Ammon's horn (tissue), 1 donor: ENCODE measurements around the gene ZBTB16.

Source experiments
- DNase-seq: peaks from one replicate; pipeline ENCODE4 v3.0.0-alpha.2; 2016; ENCODE audit warnings: low spot score

The ZBTB16 gene

DNA sequence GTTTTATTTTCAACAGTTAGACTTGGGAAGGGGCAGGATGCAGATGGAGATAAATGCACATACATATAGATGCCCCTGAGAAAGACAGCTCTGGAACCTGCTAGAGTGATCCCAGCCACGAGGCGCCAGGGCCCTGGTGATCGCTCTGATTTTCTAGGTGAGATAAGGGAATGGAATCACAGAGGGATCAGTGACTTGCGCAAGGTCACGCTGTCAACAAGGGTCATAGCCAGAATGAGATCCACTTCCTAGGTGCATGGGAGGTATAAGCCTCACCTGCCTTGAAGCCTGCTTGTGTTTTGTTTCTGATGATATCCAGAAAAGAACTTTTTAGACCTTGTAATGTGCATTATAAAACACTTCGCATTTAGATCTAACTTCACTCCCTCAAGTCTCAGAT, 47.5 kb downstream of the ZBTB16 start:
- DNase-seq, result no peak

DNA sequence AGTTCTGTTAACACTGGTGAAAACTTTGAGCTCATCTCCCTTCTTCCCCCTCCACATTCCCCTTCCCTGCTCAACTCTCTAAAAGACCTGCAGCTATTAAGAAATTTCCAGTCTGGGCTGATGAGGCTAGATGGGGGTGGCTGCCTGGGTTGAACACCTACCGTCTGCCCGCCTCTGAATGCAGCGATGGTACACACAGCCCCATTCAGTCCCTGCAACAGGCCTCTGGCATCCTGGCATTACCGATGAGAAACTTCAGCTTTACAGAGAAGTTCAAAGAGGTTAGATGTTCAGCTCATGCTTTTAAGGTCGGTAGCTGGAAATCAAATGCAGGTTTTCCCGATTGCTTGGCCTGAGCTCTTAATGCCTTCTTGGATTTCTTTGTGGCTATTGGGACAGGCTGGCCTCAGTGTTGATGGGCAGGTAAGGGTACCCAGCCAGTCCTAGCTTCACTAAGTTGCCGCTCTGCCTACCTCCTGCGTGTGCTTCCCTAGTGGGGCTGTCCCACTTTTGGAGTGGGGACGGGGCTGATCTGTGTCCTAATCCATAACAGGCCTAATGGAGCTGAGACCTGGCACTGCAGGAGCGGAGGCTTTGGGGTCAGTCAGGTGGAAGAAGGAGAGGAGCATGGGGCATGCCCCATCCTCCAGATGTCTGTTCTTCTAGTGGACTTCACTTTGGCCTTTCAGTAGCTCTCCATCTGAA, 49.1 kb downstream of the ZBTB16 start:
- DNase-seq, result no peak

DNA sequence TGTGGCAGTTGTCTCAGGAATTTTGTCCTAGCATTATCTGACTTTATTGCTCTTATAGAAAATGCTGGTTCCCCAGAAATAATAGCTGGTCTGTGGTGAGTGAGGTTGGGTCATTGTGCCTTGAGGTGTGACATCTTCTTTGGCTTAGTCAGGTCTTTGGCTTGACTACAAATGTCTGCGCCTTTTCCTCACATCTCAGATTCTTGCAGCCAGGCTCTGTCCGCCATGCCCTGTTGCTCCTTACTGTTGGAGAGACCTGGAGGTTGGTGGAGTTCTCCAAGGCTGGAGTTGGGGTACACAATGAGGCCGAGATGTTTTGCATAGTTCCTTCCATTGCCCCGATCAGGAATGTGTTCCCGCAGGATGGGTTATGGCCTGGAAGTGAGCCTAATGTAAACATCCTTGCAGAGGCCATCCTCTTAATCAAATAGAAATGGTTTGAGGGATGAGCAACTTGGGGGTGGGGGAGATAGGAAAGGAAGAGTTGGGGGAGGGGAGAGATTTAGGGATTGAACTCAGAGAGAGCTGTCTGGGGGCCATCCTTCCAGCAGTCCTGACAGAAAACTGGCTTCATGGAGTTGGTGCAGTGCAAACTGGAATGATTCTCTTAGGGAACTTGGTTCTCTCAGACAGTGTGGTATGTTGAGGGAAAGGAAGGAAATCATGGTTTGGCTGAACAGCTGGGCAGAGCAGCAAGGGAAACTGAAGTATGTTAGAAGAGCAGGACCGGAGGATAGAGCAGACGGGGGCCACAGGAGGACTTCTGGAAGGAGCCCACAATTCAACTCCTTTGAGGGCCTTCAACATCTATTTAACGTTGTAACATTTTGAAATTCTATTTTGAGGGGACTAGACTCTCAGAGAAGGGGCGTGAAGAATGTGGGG, 49.9 kb downstream of the ZBTB16 start:
- DNase-seq, result no peak

DNA sequence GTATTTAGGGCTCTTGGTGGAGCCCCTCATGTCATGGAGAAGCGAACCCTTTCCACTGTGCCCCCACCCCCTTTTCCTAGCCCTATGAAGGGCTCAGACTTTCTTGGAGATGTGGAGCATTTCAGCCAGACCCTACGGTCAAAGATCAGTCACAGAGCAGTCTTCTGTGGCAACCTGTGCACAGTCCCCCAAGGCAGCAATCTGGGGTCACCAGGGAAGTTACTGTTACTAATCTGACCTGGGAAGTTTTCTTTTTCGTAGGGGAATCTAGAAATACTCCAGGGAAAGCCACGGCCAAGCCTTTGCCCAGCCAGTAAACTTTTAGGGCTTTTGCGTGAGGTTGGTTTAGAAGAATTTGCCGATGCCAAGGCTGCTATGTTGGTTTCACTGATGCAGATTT, 50.6 kb downstream of the ZBTB16 start:
- DNase-seq, result no peak

DNA sequence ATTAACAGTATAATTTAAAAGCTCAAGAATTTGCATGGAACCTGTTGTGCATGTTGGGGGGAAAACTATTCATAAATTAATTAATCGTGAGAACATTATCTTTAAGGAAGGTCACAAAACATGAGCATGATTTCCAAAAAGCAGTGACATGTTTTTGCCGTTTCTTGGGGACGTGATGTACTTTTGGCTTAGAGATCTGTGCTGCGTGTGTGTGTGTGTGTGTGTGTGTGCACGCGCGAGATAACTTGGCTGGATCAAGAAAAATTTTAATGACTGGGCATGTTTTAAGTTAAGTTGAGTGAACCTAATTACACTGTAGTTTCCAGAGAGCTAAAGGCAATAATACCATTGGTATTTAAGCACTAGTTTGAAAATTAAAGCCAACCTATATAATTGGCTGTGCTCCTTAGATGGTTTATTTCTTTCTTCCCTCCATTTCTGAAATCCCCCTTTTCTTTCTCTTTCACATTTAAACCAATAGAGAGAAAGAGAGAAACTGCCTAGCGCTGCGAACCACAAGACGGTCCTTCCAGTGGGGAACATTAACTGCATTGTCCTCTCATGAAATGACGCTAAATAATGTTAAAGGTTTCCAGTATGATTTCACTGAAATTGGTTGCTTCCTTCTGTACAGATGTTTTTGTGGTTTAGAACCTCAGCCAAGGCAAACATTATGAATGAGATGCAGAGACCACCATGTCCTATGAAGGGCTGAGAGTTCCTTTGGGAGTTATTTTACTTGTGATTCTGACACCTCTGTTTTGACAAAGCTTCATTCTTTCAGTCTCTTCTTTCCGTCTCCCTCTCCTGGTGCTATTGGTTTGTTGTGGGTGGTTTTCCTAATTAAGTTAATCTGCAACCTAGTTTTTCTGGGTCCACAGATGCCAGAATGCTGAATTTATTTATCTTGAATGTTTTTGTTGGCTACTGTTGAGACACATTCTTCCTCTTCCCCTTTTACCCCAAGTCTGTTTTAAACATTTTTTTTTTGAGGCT, 51.7 kb downstream of the ZBTB16 start:
- DNase-seq, result peak; percentile 48

DNA sequence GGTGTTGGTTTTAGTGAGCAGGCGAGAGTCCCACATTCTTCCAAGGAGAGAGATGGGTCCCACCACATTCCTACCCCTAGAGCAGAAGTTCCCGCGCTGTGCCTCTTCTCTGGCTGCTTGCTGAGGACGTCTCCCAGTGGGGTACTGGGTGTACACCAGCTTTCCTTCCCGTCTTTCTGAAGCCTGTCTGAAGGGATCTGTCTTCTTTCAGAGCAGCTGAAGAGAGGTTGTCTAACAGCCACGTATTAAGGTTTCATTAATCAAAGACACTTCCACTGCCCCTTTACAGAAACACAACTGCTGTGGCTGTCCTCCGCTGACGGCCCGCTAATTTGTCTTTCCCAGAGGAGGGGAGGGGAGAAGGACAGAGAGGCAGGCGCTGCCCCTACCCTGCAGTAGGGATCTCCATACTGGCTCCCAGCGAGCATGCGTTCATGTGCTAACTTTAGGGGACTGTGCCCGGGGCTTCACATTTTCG, 56.0 kb downstream of the ZBTB16 start:
- DNase-seq, result no peak

DNA sequence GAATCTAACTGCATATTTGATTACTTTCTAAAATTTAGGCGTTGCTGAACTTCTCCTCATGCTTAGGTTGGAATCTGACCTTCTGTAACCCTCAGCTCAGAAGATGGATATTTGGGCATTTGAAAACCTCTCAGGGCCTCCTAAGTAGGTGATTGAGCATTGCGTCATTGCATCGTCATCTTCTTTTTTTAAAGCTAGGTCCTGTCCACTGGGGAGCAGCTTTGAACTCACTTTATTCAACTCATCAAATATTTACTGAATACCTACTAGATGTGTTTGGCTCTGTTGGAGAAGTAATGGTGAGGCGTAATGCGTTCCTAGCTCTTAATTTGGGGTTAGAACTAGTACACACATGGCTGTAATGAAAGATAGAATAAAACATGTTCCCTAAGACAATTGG, 56.8 kb downstream of the ZBTB16 start:
- no peak for DNase-seq

DNA sequence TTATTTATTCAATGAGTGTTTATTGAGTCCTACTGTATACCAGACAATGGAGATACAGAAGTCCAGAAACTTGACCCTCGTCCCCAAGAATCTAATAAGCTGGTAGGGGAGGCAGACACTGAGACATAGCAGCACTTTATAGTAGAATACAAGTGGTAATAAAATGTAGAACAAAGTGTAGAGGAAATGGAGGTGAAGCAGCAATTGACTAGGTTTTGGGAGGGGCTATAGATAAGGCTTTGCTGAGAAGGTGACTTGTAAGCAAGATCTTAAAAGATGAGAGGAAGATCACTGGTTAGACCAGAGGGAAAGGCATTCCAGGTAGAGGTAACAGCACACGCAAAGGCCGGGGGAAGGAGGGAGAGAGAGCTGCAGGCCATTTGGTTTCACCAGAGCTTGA, 57.3 kb downstream of the ZBTB16 start:
- no peak for DNase-seq

DNA sequence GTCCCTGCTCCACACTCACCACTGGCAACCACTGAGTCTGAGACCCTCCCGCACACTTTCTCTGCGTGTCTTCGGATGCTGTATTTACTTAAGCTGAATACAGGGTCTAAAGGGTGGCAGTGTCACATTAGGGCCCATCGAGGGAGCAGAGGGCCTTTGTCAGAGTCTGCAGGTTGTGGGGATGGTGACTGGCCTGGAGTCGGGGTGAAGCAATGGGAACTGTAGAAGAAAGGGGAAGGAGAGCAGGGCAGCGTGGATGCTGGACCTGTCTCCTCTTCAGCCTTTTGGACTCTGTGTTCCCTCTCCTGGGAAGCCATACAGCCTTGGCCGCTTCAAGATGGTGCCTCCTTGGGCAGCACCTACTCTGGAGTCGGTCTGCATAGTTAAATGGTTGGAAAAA, 61.1 kb downstream of the ZBTB16 start:
- DNase-seq, result no peak

DNA sequence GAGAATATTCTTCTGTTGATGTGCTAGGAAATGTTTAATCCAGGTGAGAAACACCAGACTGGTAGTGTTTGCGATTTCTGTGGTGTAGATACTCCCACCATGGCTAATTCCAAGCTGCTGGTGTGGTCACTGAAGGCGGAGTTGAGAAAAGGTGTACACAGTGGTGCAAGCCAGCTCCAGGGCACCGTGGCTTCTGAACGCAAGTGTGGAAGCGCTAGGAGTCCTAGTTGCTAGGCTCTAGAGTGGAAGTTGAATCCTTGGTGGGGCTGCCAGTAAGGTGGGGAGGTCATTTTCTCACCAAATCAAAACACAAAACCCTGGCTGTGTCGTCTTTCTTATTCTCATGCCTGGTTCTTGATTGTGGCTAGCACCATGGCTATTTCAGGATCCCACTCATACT, 61.6 kb downstream of the ZBTB16 start:
- DNase-seq, result no peak

DNA sequence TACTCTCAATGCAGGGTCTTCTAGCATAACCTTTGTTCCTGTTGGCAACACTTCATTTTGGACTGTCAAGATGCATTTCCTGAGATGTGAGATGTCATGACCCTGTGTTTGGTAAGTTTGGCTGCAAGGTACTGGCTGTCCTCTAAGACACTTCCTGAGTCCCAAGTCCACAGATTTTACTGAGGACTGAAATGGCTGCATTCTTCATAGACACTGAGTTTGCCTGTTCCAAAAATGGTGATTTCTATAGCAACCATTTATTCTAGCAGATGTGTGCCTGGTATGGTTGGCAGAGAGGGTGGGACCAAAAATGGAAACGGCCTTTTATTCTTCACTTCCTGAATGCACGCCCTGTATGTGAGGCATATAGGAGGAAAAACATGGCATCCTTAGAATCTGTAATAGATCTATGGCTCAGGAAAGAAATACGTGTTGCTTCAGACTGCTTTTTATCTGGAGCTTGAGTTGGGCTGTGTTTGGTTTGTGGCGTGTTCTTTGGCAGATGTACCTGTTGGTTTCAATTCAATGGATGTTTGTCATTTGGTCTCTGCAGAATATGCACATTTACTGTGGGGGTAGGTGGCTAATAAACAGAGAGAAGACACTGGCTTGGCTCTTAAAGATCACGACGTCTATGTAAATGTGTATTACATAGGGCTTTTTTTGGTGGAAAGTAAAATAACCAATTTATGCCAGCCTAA, 62.4 kb downstream of the ZBTB16 start:
- DNase-seq, result no peak

DNA sequence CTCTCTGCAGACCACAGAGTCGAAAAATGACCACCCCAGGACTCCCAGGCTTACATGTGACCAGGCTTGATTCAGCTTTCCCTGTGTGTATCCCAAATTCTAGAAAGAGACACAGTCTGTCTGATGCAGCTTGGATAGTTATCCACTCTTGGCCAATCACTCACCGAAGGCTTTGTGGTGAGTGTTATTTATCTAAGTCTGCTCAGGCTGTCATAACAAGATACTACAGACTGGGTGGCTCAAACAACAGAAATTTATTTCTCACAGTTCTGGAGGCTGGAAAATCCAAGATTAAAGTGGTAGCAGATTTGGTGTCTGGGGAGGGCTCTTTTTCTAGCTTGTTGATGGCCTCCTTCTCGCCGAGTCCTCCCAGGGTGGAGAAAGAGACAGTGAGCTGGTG, 63.2 kb downstream of the ZBTB16 start:
- DNase-seq, result no peak

DNA sequence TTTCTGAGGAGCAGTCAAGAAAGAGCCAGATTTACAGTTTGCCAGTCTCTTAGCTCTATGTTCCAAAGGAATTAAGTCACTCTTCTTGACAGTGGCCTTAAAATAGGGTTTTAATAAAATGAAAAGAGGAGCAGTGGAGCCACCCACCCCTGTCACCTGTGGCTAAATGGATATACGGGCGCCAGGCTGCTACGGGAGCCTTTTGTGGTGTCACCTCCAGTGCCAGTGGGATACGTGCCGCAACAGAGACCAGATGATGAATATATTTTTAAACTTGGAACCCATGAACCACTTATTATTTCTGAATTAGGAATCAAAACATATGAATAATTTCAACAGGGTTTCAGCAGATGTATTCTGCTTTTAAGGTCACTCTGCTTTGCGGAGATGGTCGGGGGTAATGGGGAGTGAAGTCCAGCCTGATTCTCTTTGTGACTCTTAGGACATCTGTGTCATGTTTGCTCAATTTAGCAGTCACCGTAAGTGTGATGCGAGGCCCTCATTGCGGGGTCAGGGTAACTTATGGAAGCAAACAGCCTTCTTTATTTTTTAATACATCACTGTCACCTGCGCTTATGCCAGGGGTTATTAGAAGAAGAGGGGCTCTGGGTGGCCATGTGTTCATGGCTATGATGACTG, 64.3 kb downstream of the ZBTB16 start:
- DNase-seq, result no peak

DNA sequence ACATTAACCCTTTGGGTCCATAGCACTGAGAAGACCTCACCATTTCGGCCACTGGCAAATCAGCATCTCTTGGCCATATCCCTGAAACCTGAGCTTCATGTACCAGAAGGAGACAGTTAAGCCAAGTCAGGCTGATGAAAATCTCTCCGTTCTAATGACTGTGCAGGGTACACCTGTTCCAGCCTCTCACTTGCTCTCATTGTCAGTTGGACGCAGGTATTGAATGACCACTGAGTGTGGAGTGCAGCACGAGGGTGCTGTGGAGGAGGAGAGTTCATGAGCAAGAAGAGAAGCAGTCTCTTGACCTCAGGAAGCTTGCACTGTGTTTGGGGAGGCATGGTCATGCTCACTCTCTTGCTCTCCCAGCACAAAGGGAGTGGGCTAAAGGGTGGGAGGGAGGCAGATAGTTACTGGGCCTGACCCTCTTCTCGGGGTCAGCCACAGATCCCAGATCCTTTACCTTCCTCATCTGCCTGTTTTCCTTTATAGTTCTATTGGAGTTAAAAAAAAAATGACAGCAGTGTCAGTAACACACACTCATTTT, 65.2 kb downstream of the ZBTB16 start:
- DNase-seq, result no peak

DNA sequence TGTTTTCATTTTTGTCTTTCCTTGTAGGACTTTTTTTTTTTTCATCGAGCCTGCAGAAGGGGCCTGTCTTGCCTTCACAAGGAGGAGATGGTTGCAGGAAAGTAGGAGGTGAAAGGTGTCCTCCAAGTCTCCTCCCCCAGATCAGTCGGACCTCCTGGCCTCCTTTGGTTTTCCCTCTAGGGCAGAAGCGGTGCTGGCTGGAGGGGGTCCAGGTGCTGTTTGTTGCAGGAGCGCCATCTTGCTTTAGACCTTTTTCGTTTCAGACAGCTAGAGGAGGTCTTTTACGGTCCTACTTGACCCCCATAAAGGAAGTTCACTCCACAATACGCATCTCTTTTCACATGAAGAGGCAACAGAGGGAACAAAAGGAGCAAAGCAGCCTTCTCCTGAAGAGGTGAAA, 66.0 kb downstream of the ZBTB16 start:
- no peak for DNase-seq

DNA sequence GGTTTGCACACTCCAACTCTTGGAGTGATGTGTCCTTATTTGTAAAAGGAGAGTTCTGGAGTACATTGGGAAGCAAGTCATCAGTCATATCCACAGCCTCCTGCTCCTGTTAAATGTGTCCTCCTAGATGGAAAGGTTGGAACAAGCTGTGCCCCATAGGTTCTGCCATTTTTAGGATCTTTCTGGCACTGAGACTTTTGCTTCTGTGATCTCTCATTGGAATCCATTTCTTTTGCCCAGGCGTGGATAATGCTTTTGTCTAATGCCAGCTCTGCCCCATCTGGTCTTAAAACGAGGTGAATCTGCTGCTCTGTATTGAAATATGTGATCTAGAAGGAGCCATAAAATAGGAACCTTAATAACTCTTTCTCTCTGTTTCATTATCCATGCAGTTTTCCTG, 66.4 kb downstream of the ZBTB16 start:
- no peak for DNase-seq

DNA sequence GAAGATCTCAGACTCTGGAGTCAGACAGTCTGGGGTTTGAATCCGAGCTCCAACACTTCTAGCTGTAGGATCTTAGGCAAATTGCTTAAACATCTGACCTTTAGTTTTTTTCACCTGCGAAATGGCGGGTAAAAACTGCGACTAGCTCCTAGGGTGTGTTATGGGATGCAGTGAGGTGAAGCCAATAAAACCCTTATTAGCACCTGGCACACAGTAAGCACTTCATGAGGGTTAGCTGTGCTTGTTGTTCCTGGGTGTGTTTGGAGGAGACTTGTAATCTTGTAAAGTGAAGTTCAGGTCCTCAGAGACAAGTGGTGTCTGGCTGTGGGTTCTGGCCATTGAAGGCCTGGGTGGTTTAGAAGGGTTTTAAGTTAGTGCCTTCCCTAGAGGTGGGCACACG, 68.9 kb downstream of the ZBTB16 start:
- DNase-seq, result no peak

DNA sequence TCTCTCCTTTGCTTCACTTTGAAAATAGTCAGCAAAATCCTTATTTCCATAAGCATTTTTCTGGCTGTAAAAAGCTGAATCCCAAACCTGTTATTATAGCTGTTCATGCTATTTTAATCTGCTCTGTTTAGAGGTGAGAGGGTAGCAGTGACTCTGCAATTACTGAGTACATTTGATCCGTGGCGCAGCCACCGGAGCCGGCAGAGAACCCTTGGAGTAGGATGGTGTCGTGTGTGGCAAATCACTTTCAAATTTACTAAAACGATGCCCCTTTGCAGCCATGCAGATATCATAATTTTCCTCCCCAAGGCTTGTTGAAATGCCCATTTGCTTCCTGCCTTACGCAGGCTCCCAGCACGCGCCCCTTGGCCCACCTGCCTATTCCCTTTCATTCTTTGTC, 69.6 kb downstream of the ZBTB16 start:
- no peak for DNase-seq

DNA sequence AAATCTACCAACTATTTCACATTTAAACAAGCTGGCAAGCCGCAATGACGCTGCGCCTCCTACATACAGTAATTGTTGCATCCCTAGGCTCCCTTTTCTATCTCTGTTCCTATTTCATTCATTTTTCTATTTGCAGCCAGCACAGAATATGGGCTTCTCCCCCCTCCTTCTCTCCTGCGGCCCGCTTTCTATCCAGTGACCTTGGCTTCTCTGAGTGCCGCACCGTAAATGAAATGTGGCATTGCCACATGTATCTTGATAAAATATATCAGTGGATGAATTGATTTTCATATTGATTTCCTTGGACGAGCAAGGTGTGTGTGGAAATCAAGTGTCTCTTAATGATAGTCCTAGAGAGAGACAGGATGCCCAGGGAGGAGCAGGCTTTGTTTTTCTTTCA, 70.2 kb downstream of the ZBTB16 start:
- DNase-seq, result no peak

DNA sequence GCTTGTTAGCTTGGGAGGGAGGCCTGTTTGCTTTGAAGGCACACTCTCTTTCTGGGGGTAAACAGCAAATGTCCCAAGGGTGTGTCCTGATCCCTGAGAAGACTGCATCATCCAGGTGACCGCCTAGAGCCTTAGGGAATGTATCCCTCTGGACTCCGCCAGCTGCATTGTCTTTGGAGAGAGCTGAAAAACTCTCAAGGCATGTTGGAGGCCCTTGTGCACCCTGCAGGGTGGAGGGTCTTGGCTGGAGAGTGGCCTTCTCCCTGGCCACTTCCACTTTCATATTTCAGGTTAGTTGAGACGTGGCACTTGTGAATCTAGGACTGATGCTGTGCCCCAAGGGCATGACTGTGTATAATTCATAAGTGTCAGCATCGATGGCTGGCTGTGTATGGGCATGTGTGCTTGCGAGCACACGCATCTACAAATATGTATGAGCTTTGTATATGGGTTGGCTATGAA, 70.6 kb downstream of the ZBTB16 start:
- no peak for DNase-seq
